CD4-positive, alpha-beta T cell treated with Interleukin-17A for 1 hour (primary cell): ENCODE measurements around the gene FGF7.
"Not testable (repeated sequence)": the region's sequence is repeated elsewhere in the genome, so short reads cannot be mapped to it uniquely, and the experiment has no call there.

ENCODE experiments used
- DNase-seq: peaks from one replicate; pipeline ENCODE4 v3.0.0-alpha.2; 2020

Gene FGF7

DNA sequence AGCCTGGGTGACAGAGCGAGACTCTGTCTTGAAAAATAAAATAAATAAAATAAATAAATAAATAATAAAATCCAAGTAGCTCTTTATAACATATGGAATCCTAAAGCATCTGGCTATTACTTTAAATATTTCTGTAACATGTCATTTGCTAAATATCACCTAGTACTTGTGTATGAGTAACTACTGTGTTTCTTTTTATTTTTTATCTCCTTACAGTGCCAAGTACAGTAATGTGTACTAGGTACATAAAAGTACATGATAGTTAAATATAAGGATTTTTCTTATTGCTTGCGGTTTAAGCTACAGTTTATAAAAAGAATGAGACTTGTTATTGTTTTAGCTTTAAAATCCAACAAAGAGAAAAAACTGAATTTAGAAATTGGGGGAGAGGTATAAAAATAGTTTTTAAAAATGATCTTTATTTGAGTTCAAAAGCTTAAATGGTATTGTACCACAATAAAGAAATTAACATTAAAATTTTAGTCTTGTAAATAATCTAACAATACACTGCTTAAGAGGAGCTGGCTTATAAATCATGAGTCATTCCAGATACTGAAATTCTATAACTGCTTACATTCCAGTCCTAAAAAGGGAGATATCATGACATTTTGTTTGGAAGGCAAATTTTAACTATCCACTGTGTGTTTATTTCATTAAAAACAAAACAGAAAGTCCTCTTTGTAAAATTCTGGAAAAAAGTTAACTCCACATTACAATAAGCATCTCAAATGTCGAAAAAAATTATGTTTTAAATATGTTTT lies 73.1 kb downstream of the FGF7 start:
- DNase-seq: no peak

DNA sequence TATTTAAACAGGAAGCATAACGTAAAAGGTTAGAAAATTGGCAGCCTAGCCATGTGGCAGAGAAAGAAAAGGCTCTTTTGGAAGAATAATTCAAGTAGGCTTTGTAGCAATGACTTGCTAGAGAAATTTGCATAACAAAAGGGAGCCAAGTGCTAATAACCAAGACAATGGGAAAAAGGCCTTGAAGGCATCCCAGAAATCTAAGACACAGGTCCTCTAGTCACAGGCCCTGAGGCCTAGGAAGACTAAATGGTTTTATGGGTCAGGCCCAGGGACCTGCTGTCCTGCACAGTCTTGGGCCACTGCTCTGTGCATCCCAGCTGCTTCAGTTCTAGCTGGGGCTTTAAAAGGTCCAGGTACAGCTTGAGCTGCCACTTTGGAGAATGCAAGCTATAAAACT lies 78.5 kb downstream of the FGF7 start:
- no peak for DNase-seq

DNA sequence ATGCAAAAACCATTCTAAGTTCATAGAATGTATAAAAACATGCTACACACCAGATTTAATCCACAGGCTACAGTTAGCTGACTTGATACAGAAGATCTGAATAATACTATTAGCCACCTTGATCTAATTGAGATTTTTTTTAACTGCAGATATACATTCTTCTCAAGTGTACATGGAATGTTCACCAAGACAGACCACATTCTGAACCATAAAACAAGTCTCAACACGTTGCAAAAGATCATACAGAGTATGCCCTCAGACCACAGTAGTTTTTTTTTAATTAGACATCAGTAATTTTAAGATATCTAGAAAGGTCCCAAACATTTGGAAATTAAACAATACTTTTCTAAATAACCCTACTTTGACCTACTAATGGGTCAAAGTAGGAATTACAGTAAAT lies 83.3 kb downstream of the FGF7 start:
- no peak for DNase-seq

DNA sequence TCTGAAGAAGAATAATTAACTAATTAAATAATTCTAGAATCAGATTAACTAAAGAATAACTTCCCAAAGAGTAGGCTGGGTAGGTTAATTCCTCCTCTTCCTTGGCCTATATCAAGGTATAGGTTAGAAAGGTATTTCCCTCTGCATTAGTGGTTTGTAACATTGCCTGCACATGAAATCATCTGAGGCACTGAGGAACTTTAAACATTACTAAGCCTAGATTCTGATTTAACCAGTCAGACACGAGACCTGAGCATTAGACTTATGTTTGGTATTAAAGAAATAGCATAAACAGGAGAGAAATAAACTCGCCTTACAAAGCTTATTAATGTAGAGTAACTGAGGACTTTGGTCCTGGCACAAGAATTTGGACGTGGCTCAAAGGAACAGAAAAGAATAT lies 84.2 kb downstream of the FGF7 start:
- no peak for DNase-seq

DNA sequence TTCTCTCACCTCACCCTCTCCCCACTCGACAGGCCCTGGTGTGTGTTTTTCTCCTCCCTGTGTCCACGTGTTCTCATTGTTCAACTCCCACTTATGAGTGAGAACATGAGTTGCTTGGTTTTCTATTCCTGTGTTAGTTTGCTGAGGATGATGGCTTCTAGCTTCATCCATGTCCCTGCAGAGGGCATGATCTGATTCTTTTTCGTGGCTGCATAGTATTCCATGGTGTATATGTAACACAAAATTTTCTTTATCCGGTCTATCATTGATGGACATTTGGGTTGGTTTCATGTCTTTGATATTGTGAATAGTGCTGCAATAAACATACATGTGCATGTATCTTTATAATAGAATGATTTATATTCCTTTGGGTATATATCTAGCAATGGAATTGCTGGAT lies 89.7 kb downstream of the FGF7 start:
- DNase-seq: not testable (repeated sequence)

DNA sequence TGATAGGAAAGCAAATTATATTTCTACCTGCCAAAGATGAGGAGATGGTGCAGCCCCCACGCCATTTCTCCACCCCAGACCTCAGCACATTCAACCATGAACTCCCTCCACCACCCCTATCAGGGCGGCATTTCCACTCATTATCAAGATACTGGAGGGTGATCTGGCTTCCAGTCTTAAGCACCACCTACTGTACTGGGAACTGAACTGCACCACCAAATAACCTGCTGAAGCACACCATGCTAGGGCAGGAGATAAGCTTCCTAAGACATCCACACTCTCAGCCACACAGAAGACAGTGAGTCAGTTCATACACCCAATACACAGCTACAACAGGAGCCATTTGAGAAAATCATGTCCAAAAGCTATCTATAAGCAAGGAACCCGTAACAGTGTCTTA lies 98.8 kb downstream of the FGF7 start:
- no peak for DNase-seq

DNA sequence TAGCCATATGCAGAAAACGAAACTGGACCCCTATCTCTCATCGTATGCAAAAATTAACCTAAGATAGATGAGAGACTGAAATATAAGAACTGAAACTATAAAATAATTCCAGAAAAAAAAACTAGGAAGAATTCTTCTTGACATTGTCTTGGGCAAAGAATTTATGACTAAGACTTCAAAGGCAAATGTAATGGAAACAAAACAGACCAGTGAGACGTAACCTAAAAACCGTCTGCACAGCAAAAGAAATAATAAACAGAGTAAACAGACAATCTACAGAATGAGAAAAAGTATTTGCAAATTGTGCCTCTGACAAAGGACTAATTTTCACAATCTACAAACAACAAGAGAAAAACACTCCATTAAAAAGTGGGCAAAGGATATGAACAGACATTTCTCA lies 105.2 kb downstream of the FGF7 start:
- no peak for DNase-seq

DNA sequence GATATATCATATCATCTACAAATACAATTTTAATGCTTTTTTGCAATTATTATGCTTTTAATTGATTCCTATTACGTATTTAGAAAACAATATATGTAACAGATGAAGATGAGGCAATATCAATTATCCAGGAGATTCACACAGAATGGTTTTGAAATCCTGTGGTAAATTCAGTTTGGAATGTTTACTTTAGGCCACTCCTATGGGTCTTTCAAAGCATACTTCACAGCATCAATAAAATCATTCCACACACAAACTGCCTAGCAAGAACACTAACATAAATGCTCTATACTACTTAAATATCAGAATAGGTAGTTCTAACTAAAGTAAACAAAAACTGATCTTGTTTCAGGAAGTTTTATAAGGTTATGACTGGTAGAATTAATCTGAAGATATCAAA lies 107.0 kb downstream of the FGF7 start:
- no peak for DNase-seq
